ENCODE measurements around the gene ESYT2.

ESYT2 gene

GRCh38 chr7:158723266-158723665 is 106.0 kb downstream of the ESYT2 start:
- no peak overlapping the region for H3K4me3 ChIP-seq (ENCODE audit: low read length)
- no peak for DNase-seq (ENCODE audit: low read depth)
- TF ChIP-seq CTCF (conservative IDR thresholded peaks at IDR 0.05; ENCODE audit: low read length) = no peak

- DNase-seq (ENCODE audit: low read depth) = no peak
- no peak for TF ChIP-seq CTCF (conservative IDR thresholded peaks at IDR 0.05; ENCODE audit: low read length)
- no peak overlapping the region for H3K4me3 ChIP-seq (ENCODE audit: low read length)
Measured at GRCh38 chr7:158722574-158723237, 106.6 kb downstream of the ESYT2 start.

- DNase-seq (ENCODE audit: low read depth) = no peak
- no peak overlapping the region for H3K4me3 ChIP-seq (ENCODE audit: low read length)
- no peak for TF ChIP-seq CTCF (conservative IDR thresholded peaks at IDR 0.05; ENCODE audit: low read length)
Measured at GRCh38 chr7:158720112-158720511, 109.2 kb downstream of the ESYT2 start.

GRCh38 chr7:158716802-158717201 is 112.5 kb downstream of the ESYT2 start:
- no peak for TF ChIP-seq CTCF (conservative IDR thresholded peaks at IDR 0.05; ENCODE audit: low read length)
- no peak overlapping the region for H3K4me3 ChIP-seq (ENCODE audit: low read length)
- DNase-seq (ENCODE audit: low read depth) = no peak

GRCh38 chr7:158710651-158711102 is 118.6 kb downstream of the ESYT2 start:
- no peak overlapping the region for H3K4me3 ChIP-seq (ENCODE audit: low read length)
- DNase-seq (ENCODE audit: low read depth) = peak; percentile 78
- no peak for TF ChIP-seq CTCF (conservative IDR thresholded peaks at IDR 0.05; ENCODE audit: low read length)

GRCh38 chr7:158707610-158708009 is 121.7 kb downstream of the ESYT2 start:
- TF ChIP-seq CTCF (conservative IDR thresholded peaks at IDR 0.05; ENCODE audit: low read length) = no peak
- peak; percentile 40 for DNase-seq (ENCODE audit: low read depth)
- no peak overlapping the region for H3K4me3 ChIP-seq (ENCODE audit: low read length)
